K562 (cell line): ENCODE data around the gene NOD1. TPM values are rescaled to one million over a fixed set of nuclear protein-coding genes. Genes with fewer than 3 reads are reported as not detected.

Experiments
- ARNT ChIP-seq, 2 experiments: fragments of 450-650 bp; IDR thresholded peaks; 2 replicates each; pipeline ENCODE4 v1.6.1; 2016; ENCODE audit warnings: mild to moderate bottlenecking in 1 of 2
- CHCHD3 ChIP-seq: fragments of 250-450 bp; sonication (Bioruptor Pico); IDR thresholded peaks from 2 replicates; pipeline ENCODE4 v2.1.2; 2022; ENCODE audit warnings: mild to moderate bottlenecking
- GATAD2B ChIP-seq: fragments of 450-650 bp; IDR thresholded peaks from 2 replicates; pipeline ENCODE4 v1.6.1; 2017; ENCODE audit warnings: mild to moderate bottlenecking, borderline replicate concordance
- GTF2A2 ChIP-seq: IDR thresholded peaks from 2 replicates; pipeline ENCODE4 v1.6.1; 2016; ENCODE audit warnings: mild to moderate bottlenecking, missing genetic modification characterization, missing compliant biosample characterization
- HMG20A ChIP-seq: fragments of 450-650 bp; formaldehyde crosslinking; conservative IDR thresholded peaks from 2 replicates; pipeline ENCODE4 v1.4.0; 2020; ENCODE audit warnings: mild to moderate bottlenecking, mixed read lengths
- MCM5 ChIP-seq: fragments of 450-650 bp; IDR thresholded peaks from 2 replicates; pipeline ENCODE4 v1.6.1; 2016; ENCODE audit warnings: low read depth
- NR1H2 ChIP-seq: sonication (generic); formaldehyde crosslinking; IDR thresholded peaks from 2 replicates; pipeline ENCODE4 v1.4.0; 2020; ENCODE audit warnings: mild to moderate bottlenecking, missing genetic modification reagents
- POLR2A ChIP-seq: fragments of 450-650 bp; conservative IDR thresholded peaks from 2 replicates; pipeline ENCODE4 v1.6.1; 2016
- TOE1 ChIP-seq, 2 experiments: fragments of 450-650 bp in 1 of 2; sonication (generic) in 1 of 2; formaldehyde crosslinking in 1 of 2; IDR thresholded peaks; 2 replicates each; pipeline versions ENCODE4 v1.7.1 to v1.8.0; 2016 to 2022; ENCODE audit warnings: borderline replicate concordance in 2 of 2, mild to moderate bottlenecking in 2 of 2, antibody characterized with exemption in 1 of 2, inconsistent platforms in 1 of 2, low read depth in 1 of 2, missing genetic modification reagents in 1 of 2, moderate library complexity in 1 of 2
- UBTF ChIP-seq, 2 experiments: IDR thresholded peaks; 2 replicates each; pipeline ENCODE4 v1.6.1; 2012; ENCODE audit warnings: improper control_type of control experiment in 2 of 2, low read depth in 2 of 2, low read length in 2 of 2, borderline replicate concordance in 1 of 2
- XRCC5 ChIP-seq: fragments of 200-400 bp; formaldehyde crosslinking; IDR thresholded peaks from 2 replicates; pipeline ENCODE4 v1.6.1; 2017; ENCODE audit warnings: low read depth, mild to moderate bottlenecking, low read length
- YBX1 ChIP-seq: fragments of 450-650 bp; IDR thresholded peaks from 2 replicates; pipeline ENCODE4 v1.7.1; 2016; ENCODE audit warnings: mild to moderate bottlenecking
- ZBTB49 ChIP-seq: sonication (generic); formaldehyde crosslinking; IDR thresholded peaks from 2 replicates; pipeline ENCODE4 v1.8.0; 2022; ENCODE audit warnings: missing genetic modification reagents, mild to moderate bottlenecking, borderline replicate concordance
- ZNF175 ChIP-seq: fragments of 200-800 bp; sonication (Bioruptor generic); IDR thresholded peaks from 2 replicates; pipeline ENCODE4 v1.6.1; 2016; ENCODE audit warnings: low read depth, mild to moderate bottlenecking, missing genetic modification characterization, missing compliant biosample characterization
- ZNF224 ChIP-seq: sonication (generic); formaldehyde crosslinking; IDR thresholded peaks from 2 replicates; pipeline ENCODE4 v1.8.0; 2022; ENCODE audit warnings: mild to moderate bottlenecking, missing genetic modification reagents
- ZNF444 ChIP-seq: fragments of 250-450 bp; sonication (Bioruptor Pico); IDR thresholded peaks from 2 replicates; pipeline ENCODE4 v1.4.0; 2020; ENCODE audit warnings: mild to moderate bottlenecking, moderate library complexity
- polyA plus RNA-seq, 8 experiments: library from polyadenylated mRNA; depleted of rRNA in 4 of 8; stranded (reverse) in 5 of 8; unstranded in 3 of 8; fragments of >200 nt; fragmentation: Nextera tagmentation in 2 of 8; fragmentation: Illumina TruSeq in 1 of 8; extraction: Ambion mirVana in 2 of 8; extraction: Trizol in 1 of 8; gene quantifications; 2 replicates each; pipeline versions ENCODE4 v1.2.1 to v1.2.3, GENCODE V29; 2011 to 2014; ENCODE audit warnings: inconsistent platforms in 1 of 8, missing spikeins in 1 of 8
- total RNA-seq, 7 experiments: library from RNA; depleted of rRNA in 6 of 7; stranded (reverse); fragments of >200 nt in 6 of 7; fragmentation: Illumina TruSeq in 2 of 7; extraction: Trizol in 2 of 7; gene quantifications; 2 replicates each; pipeline versions ENCODE4 v1.2.1 to v1.2.3, GENCODE V29; 2011 to 2021; ENCODE audit warnings: low replicate concordance in 1 of 7
- TF ChIP-seq, protein P1 (sequence below): fragments of 450-650 bp; IDR thresholded peaks from 2 replicates; pipeline ENCODE4 v1.6.1; 2016; ENCODE audit warnings: borderline replicate concordance
- TF ChIP-seq, protein P2 (sequence below): fragments of 250-450 bp; sonication (Bioruptor Pico); IDR thresholded peaks from 2 replicates; pipeline ENCODE4 v1.8.0; 2021; ENCODE audit warnings: moderate library complexity, mild to moderate bottlenecking, inconsistent platforms
- TF ChIP-seq, protein P3 (sequence below): sonication (generic); formaldehyde crosslinking; IDR thresholded peaks from 2 replicates; pipeline ENCODE4 v1.8.0; 2022; ENCODE audit warnings: missing genetic modification reagents, mild to moderate bottlenecking, moderate library complexity, borderline replicate concordance

Gene NOD1
- total and polyA plus RNA-seq, 9 of the 15 experiments (the other 6 are each of a cell fraction or from before 2014, with no cell fraction given): 0.34 to 7.1 (median 4.7) TPM

GRCh38 chr7:30478349-30479201, at the start of gene NOD1 (continued):
- TF ChIP-seq MCM5: no peak
- no peak for TF ChIP-seq YBX1
- TF ChIP-seq, protein P1, sequence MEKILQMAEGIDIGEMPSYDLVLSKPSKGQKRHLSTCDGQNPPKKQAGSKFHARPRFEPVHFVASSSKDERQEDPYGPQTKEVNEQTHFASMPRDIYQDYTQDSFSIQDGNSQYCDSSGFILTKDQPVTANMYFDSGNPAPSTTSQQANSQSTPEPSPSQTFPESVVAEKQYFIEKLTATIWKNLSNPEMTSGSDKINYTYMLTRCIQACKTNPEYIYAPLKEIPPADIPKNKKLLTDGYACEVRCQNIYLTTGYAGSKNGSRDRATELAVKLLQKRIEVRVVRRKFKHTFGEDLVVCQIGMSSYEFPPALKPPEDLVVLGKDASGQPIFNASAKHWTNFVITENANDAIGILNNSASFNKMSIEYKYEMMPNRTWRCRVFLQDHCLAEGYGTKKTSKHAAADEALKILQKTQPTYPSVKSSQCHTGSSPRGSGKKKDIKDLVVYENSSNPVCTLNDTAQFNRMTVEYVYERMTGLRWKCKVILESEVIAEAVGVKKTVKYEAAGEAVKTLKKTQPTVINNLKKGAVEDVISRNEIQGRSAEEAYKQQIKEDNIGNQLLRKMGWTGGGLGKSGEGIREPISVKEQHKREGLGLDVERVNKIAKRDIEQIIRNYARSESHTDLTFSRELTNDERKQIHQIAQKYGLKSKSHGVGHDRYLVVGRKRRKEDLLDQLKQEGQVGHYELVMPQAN: no peak
- TF ChIP-seq HMG20A (CRISPR knock-in tag): no peak
- TF ChIP-seq, protein P2, sequence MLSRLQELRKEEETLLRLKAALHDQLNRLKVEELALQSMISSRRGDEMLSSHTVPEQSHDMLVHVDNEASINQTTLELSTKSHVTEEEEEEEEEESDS (CRISPR knock-in tag): no peak
- 0 out of 2 replicates have a peak, but pooled peaks have one; percentile 59 for TF ChIP-seq TOE1 (IDR thresholded peaks at IDR 0.05; ENCODE audit: borderline replicate concordance)
- TF ChIP-seq TOE1 (CRISPR knock-in tag; IDR thresholded peaks at IDR 0.05; ENCODE audit: borderline replicate concordance, low read depth): no peak
- TF ChIP-seq ARNT (IDR thresholded peaks at IDR 0.05): no peak
- TF ChIP-seq POLR2A: peak; percentile 86
- TF ChIP-seq ZNF444 (CRISPR knock-in tag): no peak
- TF ChIP-seq GTF2A2 (tag): no peak
- no peak for TF ChIP-seq CHCHD3
- TF ChIP-seq, protein P3, sequence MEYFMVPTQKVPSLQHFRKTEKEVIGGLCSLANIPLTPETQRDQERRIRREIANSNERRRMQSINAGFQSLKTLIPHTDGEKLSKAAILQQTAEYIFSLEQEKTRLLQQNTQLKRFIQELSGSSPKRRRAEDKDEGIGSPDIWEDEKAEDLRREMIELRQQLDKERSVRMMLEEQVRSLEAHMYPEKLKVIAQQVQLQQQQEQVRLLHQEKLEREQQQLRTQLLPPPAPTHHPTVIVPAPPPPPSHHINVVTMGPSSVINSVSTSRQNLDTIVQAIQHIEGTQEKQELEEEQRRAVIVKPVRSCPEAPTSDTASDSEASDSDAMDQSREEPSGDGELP (CRISPR knock-in tag): peak; percentile 71; the same call in 1 of the 2 replicates
- no peak for TF ChIP-seq NR1H2 (CRISPR knock-in tag)
- TF ChIP-seq ZBTB49: no peak
- TF ChIP-seq GATAD2B: peak; percentile 58; the same call in 1 of the 2 replicates
- TF ChIP-seq XRCC5: no peak
- 0 out of 2 replicates have a peak, but pooled peaks have one; percentile 34 for TF ChIP-seq ZNF175
- peak; percentile 84 to 85; a peak in 3 of 4 replicates for TF ChIP-seq UBTF (IDR thresholded peaks at IDR 0.05; ENCODE audit: borderline replicate concordance in 1 of 2, low read depth in 2 of 2, low read length in 2 of 2)
- TF ChIP-seq ZNF224 (CRISPR knock-in tag): no peak
